Suppressor macrophage treated with lipopolysaccharide for 1 hour (primary cell): Measurements from ENCODE around the gene MCC.

Source experiments
- DNase-seq, 3 donors: peaks; one replicate each; pipeline ENCODE4 v3.0.0-alpha.2; 2020 to 2022

MCC gene

GRCh38 chr5:113128082-113128481 is 360.2 kb downstream of the MCC start:
- no peak for DNase-seq

- DNase-seq: peak in 2 of 3 donors; percentile 13 to 26
Observed at GRCh38 chr5:113127021-113127420, 361.2 kb downstream of the MCC start.

GRCh38 chr5:113125371-113125770 is 362.9 kb downstream of the MCC start:
- no peak for DNase-seq

GRCh38 chr5:113124914-113125313 is 363.3 kb downstream of the MCC start:
- no peak for DNase-seq

- DNase-seq: no peak
Observed at GRCh38 chr5:113124265-113124664, 364.0 kb downstream of the MCC start.

GRCh38 chr5:113123618-113124017 is 364.6 kb downstream of the MCC start:
- DNase-seq: no peak

GRCh38 chr5:113122053-113122452 is 366.2 kb downstream of the MCC start:
- DNase-seq: peak in 1 of 3 donors; percentile 8

- DNase-seq: peak in 1 of 3 donors; percentile 21
Observed at GRCh38 chr5:113119246-113119924, 368.9 kb downstream of the MCC start.

GRCh38 chr5:113118765-113119164 is 369.5 kb downstream of the MCC start:
- no peak for DNase-seq

GRCh38 chr5:113118298-113118697 is 370.0 kb downstream of the MCC start:
- DNase-seq: no peak

GRCh38 chr5:113117543-113118115 is 370.6 kb downstream of the MCC start:
- no peak for DNase-seq

GRCh38 chr5:113115956-113116355 is 372.3 kb downstream of the MCC start:
- no peak for DNase-seq

- no peak for DNase-seq
Observed at GRCh38 chr5:113115061-113115460, 373.2 kb downstream of the MCC start.

- no peak for DNase-seq
Observed at GRCh38 chr5:113114559-113114958, 373.7 kb downstream of the MCC start.

GRCh38 chr5:113112435-113112834 is 375.8 kb downstream of the MCC start:
- DNase-seq: no peak

- no peak for DNase-seq
Observed at GRCh38 chr5:113110117-113110516, 378.1 kb downstream of the MCC start.

GRCh38 chr5:113109344-113109743 is 378.9 kb downstream of the MCC start:
- DNase-seq: no peak

- peak in 1 of 3 donors; percentile 38 for DNase-seq
Observed at GRCh38 chr5:113108485-113108884, 379.8 kb downstream of the MCC start.

- no peak for DNase-seq
Observed at GRCh38 chr5:113106821-113107220, 381.4 kb downstream of the MCC start.

- no peak for DNase-seq
Observed at GRCh38 chr5:113105693-113106280, 382.5 kb downstream of the MCC start.

GRCh38 chr5:113103330-113103729 is 384.9 kb downstream of the MCC start:
- DNase-seq: no peak

- DNase-seq: peak in 1 of 3 donors; percentile 34
Observed at GRCh38 chr5:113102121-113102531, 386.1 kb downstream of the MCC start.

- no peak for DNase-seq
Observed at GRCh38 chr5:113100981-113101380, 387.3 kb downstream of the MCC start.

- no peak for DNase-seq
Observed at GRCh38 chr5:113099822-113100221, 388.4 kb downstream of the MCC start.
